ENCODE data around the gene ANKS6. TPM values are rescaled to one million over a fixed set of nuclear protein-coding genes. Genes with fewer than 3 reads are reported as not detected.
A peak's percentile ranks its signal among the peaks of the same experiment; 100 is the strongest.

ANKS6 gene
- total and polyA plus RNA-seq, 5 experiments from 2014 or later = 6.3 to 18.1 (median 12.7) TPM

GRCh38 chr9:98809311-98810101 lies 13.2 kb upstream of the ANKS6 start:
- peaks cover 0 to 2% (median 0%) of the 10 kb centered on the region in 9 donors for H3K9me3 Mint-ChIP-seq

GRCh38 chr9:98808875-98809274 lies 12.5 kb upstream of the ANKS6 start:
- H3K27ac Mint-ChIP-seq = no peak overlapping the region
- POLR2A ChIA-PET = interaction anchor here (3.9 kb wide), 1 partner anchor 11 kb away, joined by 19 read pairs; the partner anchor contains the start of gene ANKS6

More at GRCh38 chr9:98809311-98810101, 13.2 kb upstream of the ANKS6 start:
- Mint-ChIP-seq H3K4me3 (peak overlapping the region; percentile 12 to 94 (median 77)), H3K27me3 (peaks cover 0 to 2% (median 0%) of the 10 kb centered on the region in 5 donors), H3K4me1 (peaks cover 24 to 40% (median 35%) of the 10 kb centered on the region in 4 donors), H3K27ac (no peak overlapping the region), H3K36me3 (peaks cover 0 to 5% (median 2%) of the 10 kb centered on the region in 3 donors)
- POLR2A ChIA-PET = interaction anchor here (3.9 kb wide), 1 partner anchor 12 kb away, joined by 19 read pairs; the partner anchor contains the start of gene ANKS6
- ATAC-seq (no peak), DNase-seq (no peak)

GRCh38 chr9:98808411-98808815 lies 12.1 kb upstream of the ANKS6 start:
- H3K36me3 Mint-ChIP-seq = peaks cover 0 to 5% (median 2%) of the 10 kb centered on the region in 3 donors
- peak overlapping the region in 7 of 10 donors; percentile 29 to 91 (median 72) for H3K27ac Mint-ChIP-seq
- DNase-seq (peak in 2 of 10 donors; percentile 12 to 13), ATAC-seq (no peak)
- POLR2A ChIA-PET = interaction anchor here (0.6 to 3.9 kb wide), 4 partner anchors 11 to 414 kb away, joined by 3 to 19 read pairs (median 4); partner anchors contain the start of genes ANKS6 and SEC61B
- peaks cover 0 to 2% (median 0%) of the 10 kb centered on the region in 9 donors for H3K9me3 Mint-ChIP-seq
- peaks cover 0 to 3% (median under 1%) of the 10 kb centered on the region in 5 donors for H3K27me3 Mint-ChIP-seq
- peaks cover 24 to 40% (median 35%) of the 10 kb centered on the region in 4 donors for H3K4me1 Mint-ChIP-seq
- H3K4me3 Mint-ChIP-seq = peak overlapping the region; percentile 81 to 94 (median 90)

More at GRCh38 chr9:98808875-98809274, 12.5 kb upstream of the ANKS6 start:
- ATAC-seq = no peak
- no peak for DNase-seq
- peak overlapping the region; percentile 81 to 94 (median 90) for H3K4me3 Mint-ChIP-seq
- peaks cover 0 to 2% (median 0%) of the 10 kb centered on the region in 5 donors for H3K27me3 Mint-ChIP-seq
- peaks cover 0 to 5% (median 2%) of the 10 kb centered on the region in 3 donors for H3K36me3 Mint-ChIP-seq
- peaks cover 24 to 40% (median 35%) of the 10 kb centered on the region in 4 donors for H3K4me1 Mint-ChIP-seq
- peaks cover 0 to 2% (median 0%) of the 10 kb centered on the region in 9 donors for H3K9me3 Mint-ChIP-seq

GRCh38 chr9:98807814-98808195 lies 11.4 kb upstream of the ANKS6 start:
- H3K27ac Mint-ChIP-seq = peak overlapping the region in 8 of 10 donors; percentile 29 to 91 (median 68)
- H3K4me1 Mint-ChIP-seq = peaks cover 24 to 40% (median 35%) of the 10 kb centered on the region in 4 donors
- H3K36me3 Mint-ChIP-seq = peaks cover 0 to 5% (median 2%) of the 10 kb centered on the region in 3 donors
- POLR2A ChIA-PET = interaction anchor here (0.6 to 3.9 kb wide), 4 partner anchors 10 to 414 kb away, joined by 3 to 19 read pairs (median 4); partner anchors contain the start of genes ANKS6 and SEC61B
- DNase-seq = peak in 2 of 10 donors; percentile 30 to 35
- ATAC-seq = peak; percentile 58 to 60
- H3K9me3 Mint-ChIP-seq = no peaks in the 10 kb centered on the region
- peaks cover 0 to 5% (median 3%) of the 10 kb centered on the region in 5 donors for H3K27me3 Mint-ChIP-seq
- H3K4me3 Mint-ChIP-seq = peak overlapping the region; percentile 81 to 94 (median 90)

- ATAC-seq (peak; percentile 86 to 87), DNase-seq (peak; percentile 33 to 76 (median 58))
- H3K27me3 Mint-ChIP-seq = peaks cover 0 to 5% (median 3%) of the 10 kb centered on the region in 5 donors
- no peaks in the 10 kb centered on the region for H3K9me3 Mint-ChIP-seq
- peak within 1 kb of the TSS; percentile 29 to 91 (median 84) for H3K27ac Mint-ChIP-seq
- H3K36me3 Mint-ChIP-seq = peaks cover 0 to 3% (median 2%) of the 10 kb centered on the region in 3 donors
- POLR2A ChIA-PET = interaction anchor here (0.6 to 3.9 kb wide), 4 partner anchors 10 to 415 kb away, joined by 3 to 19 read pairs (median 4); partner anchors contain the start of genes ANKS6 and SEC61B
- peak within 1 kb of the TSS; percentile 85 to 95 (median 92) for H3K4me3 Mint-ChIP-seq
- peaks cover 24 to 40% (median 35%) of the 10 kb centered on the region in 4 donors for H3K4me1 Mint-ChIP-seq
These were observed 10.9 kb upstream of the ANKS6 start, which contains the start of gene GALNT12 for GRCh38 chr9:98807070-98807813. Gene GALNT12, plus strand, starts transcription at chr9:98807670. Its CDS starts 29 bp downstream, at chr9:98807699.

GRCh38 chr9:98806394-98807035 lies 10.2 kb upstream of the ANKS6 start:
- POLR2A ChIA-PET = interaction anchor here (1.7 to 3.9 kb wide), 2 partner anchors 9 to 19 kb away, joined by 5 to 19 read pairs; partner anchors contain the start of gene ANKS6
- no peak for ATAC-seq
- Mint-ChIP-seq H3K36me3 (no peaks in the 10 kb centered on the region), H3K4me3 (peak overlapping the region; percentile 82 to 95 (median 92)), H3K27me3 (peaks cover 0 to 9% (median 5%) of the 10 kb centered on the region in 5 donors), H3K9me3 (no peaks in the 10 kb centered on the region), H3K27ac (peak overlapping the region in 5 of 10 donors; percentile 15 to 76 (median 61)), H3K4me1 (peaks cover 21 to 40% (median 35%) of the 10 kb centered on the region in 4 donors)
- DNase-seq = no peak

- Mint-ChIP-seq H3K4me1 (peaks cover 19 to 32% (median 30%) of the 10 kb centered on the region in 4 donors), H3K36me3 (no peaks in the 10 kb centered on the region), H3K27me3 (peaks cover 0 to 9% (median 5%) of the 10 kb centered on the region in 5 donors), H3K4me3 (peak overlapping the region in 1 of 10 donors; percentile 63), H3K9me3 (no peaks in the 10 kb centered on the region), H3K27ac (peak overlapping the region in 3 of 10 donors; percentile 4 to 67 (median 60))
- POLR2A ChIA-PET = interaction anchor here (3.9 kb wide), 1 partner anchor 8 kb away, joined by 19 read pairs; the partner anchor contains the start of gene ANKS6
- DNase-seq (no peak), ATAC-seq (no peak)
These were observed 9.3 kb upstream of the ANKS6 start for GRCh38 chr9:98805506-98806272.

- POLR2A ChIA-PET = interaction anchor here (0.7 kb wide), 1 partner anchor 1081 kb away, joined by 3 read pairs; no protein-coding TSS in a partner anchor
- Mint-ChIP-seq H3K27ac (no peak overlapping the region), H3K36me3 (no peaks in the 10 kb centered on the region), H3K4me3 (no peak overlapping the region), H3K27me3 (peaks cover 0 to 9% (median 5%) of the 10 kb centered on the region in 5 donors), H3K4me1 (peaks cover 14 to 20% (median 20%) of the 10 kb centered on the region in 4 donors), H3K9me3 (no peaks in the 10 kb centered on the region)
- DNase-seq = no peak
- no peak for ATAC-seq
These were observed 7.7 kb upstream of the ANKS6 start for GRCh38 chr9:98804083-98804482.

GRCh38 chr9:98801969-98802371 lies 5.6 kb upstream of the ANKS6 start:
- no peak for DNase-seq
- peaks cover 0 to 13% (median 3%) of the 10 kb centered on the region in 9 donors for H3K9me3 Mint-ChIP-seq
- POLR2A ChIA-PET = interaction anchor here (0.6 kb wide), 1 partner anchor 399 kb away, joined by 3 read pairs; no protein-coding TSS in a partner anchor
- H3K4me1 Mint-ChIP-seq = peaks cover 5 to 12% (median 8%) of the 10 kb centered on the region in 4 donors
- no peak for ATAC-seq
- no peak overlapping the region for H3K4me3 Mint-ChIP-seq
- H3K36me3 Mint-ChIP-seq = peaks cover 0 to 10% (median 8%) of the 10 kb centered on the region in 3 donors
- H3K27ac Mint-ChIP-seq = no peak overlapping the region
- peaks cover 0 to 9% (median 5%) of the 10 kb centered on the region in 5 donors for H3K27me3 Mint-ChIP-seq

- peaks cover 0 to 9% (median 5%) of the 10 kb centered on the region in 5 donors for H3K27me3 Mint-ChIP-seq
- no peak for ATAC-seq
- no peak overlapping the region for H3K4me3 Mint-ChIP-seq
- POLR2A ChIA-PET = interaction anchor here (0.6 kb wide), 1 partner anchor 398 kb away, joined by 3 read pairs; no protein-coding TSS in a partner anchor
- H3K36me3 Mint-ChIP-seq = peaks cover 0 to 10% (median 8%) of the 10 kb centered on the region in 3 donors
- no peak for DNase-seq
- H3K27ac Mint-ChIP-seq = no peak overlapping the region
- peaks cover 7 to 9% (median 8%) of the 10 kb centered on the region in 4 donors for H3K4me1 Mint-ChIP-seq
- peaks cover 0 to 13% (median 3%) of the 10 kb centered on the region in 9 donors for H3K9me3 Mint-ChIP-seq
These were observed 5.2 kb upstream of the ANKS6 start for GRCh38 chr9:98801561-98801960.
